Endothelial cell of umbilical vein (primary cell): ENCODE results near the gene UNC119. TPM values are rescaled to one million over a fixed set of nuclear protein-coding genes. Genes with fewer than 3 reads are reported as not detected.

Experiments used
- BruUV-seq: library from RNA; stranded (reverse); fragments of 400-500 nt; replicated peaks from 2 replicates; lab custom pipeline; 2021; lab: Mats Ljungman, UMichigan
- CTCF ChIA-PET: fragments of 300-600, 350-600 bp; sonication (Branson Sonifier 250); formaldehyde crosslinking; loops from one replicate; lab custom pipeline; 2021; ENCODE audit warnings: antibody characterized with exemption, inconsistent platforms; lab: Charles Lee
- POLR2A ChIA-PET: fragments of 300-600, 350-600 bp; sonication (Branson Sonifier 250); formaldehyde crosslinking; loops from one replicate; lab custom pipeline; 2021; ENCODE audit warnings: antibody characterized with exemption, inconsistent platforms; lab: Charles Lee
- DNase-seq: peaks from one replicate; pipeline ENCODE4 v3.0.0-alpha.2; 2011; ENCODE audit warnings: low read depth, low spot score
- FAIRE-seq: peaks from 2 replicates; lab custom pipeline; 2011; peaks lifted over from hg19 to GRCh38; lab: Jason Lieb, UNC
- H2AFZ ChIP-seq: 2 replicates; pipeline ENCODE4 v1.6.0; 2012; ENCODE audit warnings: low read depth, low read length, control low read depth, inconsistent platforms
- H3K27ac ChIP-seq: 2 replicates; pipeline ENCODE4 v1.5.1; 2011; ENCODE audit warnings: low read depth, mild to moderate bottlenecking, control low read depth, low read length, moderate library complexity; ENCODE audit not compliant: insufficient read depth
- H3K27me3 ChIP-seq, 2 experiments: 2 replicates each; pipeline versions ENCODE4 v1.6.0 to v1.6.1; 2011; ENCODE audit warnings: low read length in 2 of 2, mixed read lengths in 1 of 2; ENCODE audit not compliant: control insufficient read depth in 2 of 2, insufficient read depth in 2 of 2
- H3K36me3 ChIP-seq, 2 experiments: 2 replicates in 1 of 2; 3 replicates in 1 of 2; pipeline ENCODE4 v1.5.1; 2011; ENCODE audit warnings: low read length in 2 of 2, mild to moderate bottlenecking in 1 of 2, moderate library complexity in 1 of 2; ENCODE audit not compliant: control insufficient read depth in 2 of 2, insufficient read depth in 2 of 2; ENCODE audit errors: extremely low read depth in 1 of 2
- H3K4me1 ChIP-seq: 3 replicates; pipeline ENCODE4 v1.5.1; 2011; ENCODE audit warnings: mild to moderate bottlenecking, low read length; ENCODE audit not compliant: control insufficient read depth, insufficient read depth; ENCODE audit errors: extremely low read depth
- H3K4me2 ChIP-seq: 2 replicates; pipeline ENCODE4 v1.6.1; 2011; ENCODE audit warnings: low read length, control low read depth, mixed read lengths; ENCODE audit not compliant: insufficient read depth
- H3K4me3 ChIP-seq, 3 experiments: fragments of 200-600 bp in 1 of 3; sonication (generic), shearing (Covaris generic) in 1 of 3; replicated peaks in 1 of 3; 2 replicates each; pipeline ENCODE4 v1.5.1; 2011 to 2016; ENCODE audit warnings: control low read depth in 3 of 3, low read length in 3 of 3, mild to moderate bottlenecking in 2 of 3, inconsistent platforms in 1 of 3, low read depth in 1 of 3, moderate library complexity in 1 of 3; ENCODE audit not compliant: insufficient read depth in 1 of 3
- H3K79me2 ChIP-seq: 2 replicates; pipeline ENCODE4 v1.6.0; 2012; ENCODE audit warnings: low read length, inconsistent platforms; ENCODE audit not compliant: control insufficient read depth, insufficient read depth
- H3K9ac ChIP-seq: replicated peaks from 2 replicates; pipeline ENCODE3; 2011; ENCODE audit warnings: low read length, control low read depth; ENCODE audit not compliant: insufficient read depth; ENCODE audit errors: extremely low read depth
- H3K9me1 ChIP-seq: replicated peaks from 3 replicates; pipeline ENCODE4 v1.6.0; 2011; ENCODE audit warnings: mild to moderate bottlenecking, low read length; ENCODE audit not compliant: control insufficient read depth, insufficient read depth; ENCODE audit errors: extremely low read depth
- H3K9me3 ChIP-seq: replicated peaks from 2 replicates; pipeline ENCODE4 v1.5.1; 2012; ENCODE audit warnings: low read length, inconsistent platforms; ENCODE audit not compliant: control insufficient read depth, insufficient read depth
- H4K20me1 ChIP-seq: replicated peaks from 2 replicates; pipeline ENCODE3; 2011; ENCODE audit warnings: mild to moderate bottlenecking, low read length; ENCODE audit not compliant: control insufficient read depth, insufficient read depth; ENCODE audit errors: extremely low read depth
- CTCF ChIP-seq, 2 donors: IDR thresholded peaks; 1 replicate in 1 of 2; 2 replicates in 1 of 2; pipeline ENCODE4 v1.5.1; 2011; ENCODE audit warnings: low read length in 2 of 2, mild to moderate bottlenecking in 2 of 2, moderate library complexity in 2 of 2, control low read depth in 1 of 2, inconsistent platforms in 1 of 2, low read depth in 1 of 2; ENCODE audit not compliant: insufficient read depth in 1 of 2; ENCODE audit errors: extremely low read depth in 1 of 2
- EZH2 ChIP-seq: IDR thresholded peaks from 2 replicates; pipeline ENCODE4 v1.6.1; 2012; ENCODE audit warnings: borderline replicate concordance, low read depth, mild to moderate bottlenecking, moderate library complexity, low read length, inconsistent platforms; ENCODE audit not compliant: severe bottlenecking
- FOS ChIP-seq: IDR thresholded peaks from 2 replicates; pipeline ENCODE4 v1.6.1; 2011; ENCODE audit warnings: mild to moderate bottlenecking, low read length, moderate library complexity, borderline replicate concordance; ENCODE audit not compliant: insufficient read depth
- GATA2 ChIP-seq: IDR thresholded peaks from 2 replicates; pipeline ENCODE4 v1.7.0; 2011; ENCODE audit warnings: low read depth, mild to moderate bottlenecking, moderate library complexity, mixed read lengths, low read length; ENCODE audit not compliant: insufficient read length, insufficient read depth
- JUN ChIP-seq: IDR thresholded peaks from 2 replicates; pipeline ENCODE4 v1.6.1; 2011; ENCODE audit warnings: borderline replicate concordance, low read depth; ENCODE audit not compliant: insufficient read length, insufficient read depth
- MAX ChIP-seq: IDR thresholded peaks from 2 replicates; pipeline ENCODE4 v1.6.1; 2011; ENCODE audit not compliant: insufficient read depth, insufficient read length
- MYC ChIP-seq: IDR thresholded peaks from one replicate; pipeline ENCODE4 v1.6.1; 2011; ENCODE audit warnings: mild to moderate bottlenecking, low read depth, low read length
- POLR2A ChIP-seq: IDR thresholded peaks from 2 replicates; pipeline ENCODE4 v1.6.1; 2012; ENCODE audit warnings: low read depth, mild to moderate bottlenecking, control low read depth, low read length
- POLR2AphosphoS5 ChIP-seq: IDR thresholded peaks from 2 replicates; pipeline ENCODE4 v1.6.1; 2012; ENCODE audit warnings: low read depth, mild to moderate bottlenecking, control low read depth, low read length, moderate library complexity; ENCODE audit not compliant: insufficient read depth
- dilution Hi-C: fragments of 300-500 bp; cut with MboI; formaldehyde crosslinking; loops from one replicate; pipeline ENCODE4 v1.15.0; 2019; ENCODE audit warnings: low sequenced_read_pairs; ENCODE audit not compliant: extremely low pct_ligation_motif_present
- intact Hi-C: fragments of 100-400 bp; cut with micrococcal nuclease; formaldehyde crosslinking; loops from one replicate; pipeline ENCODE4 v1.10.0; 2022
- polyA plus RNA-seq, 4 experiments: library from polyadenylated mRNA; depleted of rRNA in 3 of 4; stranded (reverse) in 3 of 4; unstranded in 1 of 4; fragments of >200 nt; gene quantifications; 2 replicates each; pipeline versions ENCODE4 v1.2.1 to v1.2.3, GENCODE V29; 2011 to 2012; ENCODE audit warnings: missing spikeins in 1 of 4
- total RNA-seq: library from RNA; stranded (reverse); gene quantifications from 2 replicates; pipeline ENCODE4 v1.2.3, GENCODE V29; 2021

The UNC119 gene
- total and polyA plus RNA-seq, 2 donors (not counting 3 experiments of a cell fraction or from before 2014, with no cell fraction given) = 26.3 to 67.8 TPM

- no peak overlapping the region for H2AFZ ChIP-seq
- H3K4me3 ChIP-seq = no peak overlapping the region
- no peaks in the 10 kb centered on the region for H3K9me3 ChIP-seq
- H3K4me2 ChIP-seq = no peak overlapping the region
- H3K9ac ChIP-seq = no peak overlapping the region
- H3K79me2 ChIP-seq = no peaks in the 10 kb centered on the region
- FAIRE-seq (no peak), DNase-seq (no peak)
- BruUV-seq = no TSS peak
- no peaks in the 10 kb centered on the region for H3K9me1 ChIP-seq
- ChIA-PET POLR2A (no interaction called here), CTCF (interaction anchor here (1.5 kb wide), 1 partner anchor 15 kb away, joined by 3 read pairs; no protein-coding TSS in a partner anchor)
- intact Hi-C loops = no loop called here
- no peaks in the 10 kb centered on the region for H3K4me1 ChIP-seq
- no peaks in the 10 kb centered on the region for H3K36me3 ChIP-seq
- dilution Hi-C loops = no loop called here
- TF ChIP-seq FOS = no peak
- TF ChIP-seq MAX = no peak
- no peak for TF ChIP-seq POLR2A
- TF ChIP-seq GATA2 = no peak
- TF ChIP-seq MYC = no peak
- TF ChIP-seq POLR2AphosphoS5 = no peak
- H3K27me3 ChIP-seq = peaks cover 14 to 24% of the 10 kb centered on the region in 2 experiments
- no peaks in the 10 kb centered on the region for H4K20me1 ChIP-seq
- H3K27ac ChIP-seq = no peak overlapping the region
Measured at GRCh38 chr17:28509789-28510188, 42.6 kb downstream of the UNC119 start.

- Histone ChIP-seq H3K27me3 (peaks cover 19 to 21% of the 10 kb centered on the region in 2 experiments), H3K79me2 (no peaks in the 10 kb centered on the region), H3K9me1 (no peaks in the 10 kb centered on the region), H4K20me1 (no peaks in the 10 kb centered on the region), H3K36me3 (no peaks in the 10 kb centered on the region), H3K4me1 (no peaks in the 10 kb centered on the region), H3K4me2 (no peak overlapping the region), H3K27ac (no peak overlapping the region), H3K9me3 (no peaks in the 10 kb centered on the region), H2AFZ (no peak overlapping the region), H3K9ac (no peak overlapping the region), H3K4me3 (no peak overlapping the region)
- dilution Hi-C loops (no loop called here), intact Hi-C loops (no loop called here)
- TF ChIP-seq CTCF (IDR thresholded peaks at IDR 0.05; ENCODE audit: extremely low read depth in 1 of 2, insufficient read depth in 1 of 2, low read depth in 1 of 2, low read length in 2 of 2) = no peak
- no peak for TF ChIP-seq FOS
- no peak for TF ChIP-seq MYC
- no peak for TF ChIP-seq POLR2A
- TF ChIP-seq JUN = no peak
- TF ChIP-seq GATA2 = no peak
- TF ChIP-seq MAX = no peak
- no peak for TF ChIP-seq EZH2
- TF ChIP-seq POLR2AphosphoS5 = no peak
- BruUV-seq = no TSS peak
- DNase-seq (no peak), FAIRE-seq (no peak)
- ChIA-PET POLR2A (no interaction called here), CTCF (no interaction called here)
Measured at GRCh38 chr17:28508211-28508724, 44.2 kb downstream of the UNC119 start.
